IMR-90 (cell line): ENCODE results near the gene PITPNB.

ENCODE experiments used
- BHLHE40 ChIP-seq: fragments of 150-350 bp; IDR thresholded peaks from 2 replicates; pipeline ENCODE4 v1.6.1; 2016; ENCODE audit warnings: mild to moderate bottlenecking, low read depth, low read length
- CEBPB ChIP-seq: IDR thresholded peaks from 2 replicates; pipeline ENCODE4 v1.6.1; 2012; ENCODE audit warnings: low read depth, low read length, improper control_type of control experiment
- MXI1 ChIP-seq: IDR thresholded peaks from 2 replicates; pipeline ENCODE4 v1.6.1; 2012; ENCODE audit warnings: low read depth, mild to moderate bottlenecking, low read length, moderate library complexity, borderline replicate concordance
- POLR2A ChIP-seq: IDR thresholded peaks from 2 replicates; pipeline ENCODE4 v1.6.1; 2012; ENCODE audit warnings: mild to moderate bottlenecking, low read depth, low read length
- SMC3 ChIP-seq: fragments of 150-350 bp; IDR thresholded peaks from 2 replicates; pipeline ENCODE4 v1.6.1; 2016; ENCODE audit warnings: low read depth, mild to moderate bottlenecking, antibody characterized with exemption, low read length, moderate library complexity
- TF ChIP-seq, protein P1 (sequence below): conservative IDR thresholded peaks from 2 replicates; pipeline ENCODE4 v1.5.1; 2012; ENCODE audit warnings: mild to moderate bottlenecking, low read depth, low read length, improper control_type of control experiment

DNA sequence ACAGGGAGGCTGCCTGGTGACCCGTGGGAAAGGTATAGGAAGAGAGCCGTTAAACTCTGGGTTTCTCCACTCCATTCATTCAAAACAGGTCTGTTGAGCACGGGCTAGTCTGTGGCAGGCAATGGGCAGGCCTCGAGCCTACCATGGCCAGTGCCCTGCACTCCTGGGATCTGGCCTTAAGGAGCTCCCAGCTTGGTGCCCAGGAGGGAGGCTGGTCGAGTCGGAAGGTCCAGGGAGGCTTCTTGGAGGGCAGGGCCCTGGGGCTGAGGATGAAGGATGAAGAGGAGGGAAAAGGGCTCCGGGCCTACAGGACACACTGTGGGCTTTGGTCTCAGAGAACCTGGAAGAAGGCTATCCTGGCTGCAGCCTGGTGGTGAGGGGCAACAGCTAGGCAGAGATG, 75.6 kb downstream of the PITPNB start:
- TF ChIP-seq, protein P1, sequence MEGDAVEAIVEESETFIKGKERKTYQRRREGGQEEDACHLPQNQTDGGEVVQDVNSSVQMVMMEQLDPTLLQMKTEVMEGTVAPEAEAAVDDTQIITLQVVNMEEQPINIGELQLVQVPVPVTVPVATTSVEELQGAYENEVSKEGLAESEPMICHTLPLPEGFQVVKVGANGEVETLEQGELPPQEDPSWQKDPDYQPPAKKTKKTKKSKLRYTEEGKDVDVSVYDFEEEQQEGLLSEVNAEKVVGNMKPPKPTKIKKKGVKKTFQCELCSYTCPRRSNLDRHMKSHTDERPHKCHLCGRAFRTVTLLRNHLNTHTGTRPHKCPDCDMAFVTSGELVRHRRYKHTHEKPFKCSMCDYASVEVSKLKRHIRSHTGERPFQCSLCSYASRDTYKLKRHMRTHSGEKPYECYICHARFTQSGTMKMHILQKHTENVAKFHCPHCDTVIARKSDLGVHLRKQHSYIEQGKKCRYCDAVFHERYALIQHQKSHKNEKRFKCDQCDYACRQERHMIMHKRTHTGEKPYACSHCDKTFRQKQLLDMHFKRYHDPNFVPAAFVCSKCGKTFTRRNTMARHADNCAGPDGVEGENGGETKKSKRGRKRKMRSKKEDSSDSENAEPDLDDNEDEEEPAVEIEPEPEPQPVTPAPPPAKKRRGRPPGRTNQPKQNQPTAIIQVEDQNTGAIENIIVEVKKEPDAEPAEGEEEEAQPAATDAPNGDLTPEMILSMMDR, result no peak
- TF ChIP-seq MXI1 (no peak), BHLHE40 (no peak), POLR2A (no peak), CEBPB (no peak), SMC3 (no peak)
